ENCODE measurements around the gene SPATS2L.

Gene SPATS2L

DNA sequence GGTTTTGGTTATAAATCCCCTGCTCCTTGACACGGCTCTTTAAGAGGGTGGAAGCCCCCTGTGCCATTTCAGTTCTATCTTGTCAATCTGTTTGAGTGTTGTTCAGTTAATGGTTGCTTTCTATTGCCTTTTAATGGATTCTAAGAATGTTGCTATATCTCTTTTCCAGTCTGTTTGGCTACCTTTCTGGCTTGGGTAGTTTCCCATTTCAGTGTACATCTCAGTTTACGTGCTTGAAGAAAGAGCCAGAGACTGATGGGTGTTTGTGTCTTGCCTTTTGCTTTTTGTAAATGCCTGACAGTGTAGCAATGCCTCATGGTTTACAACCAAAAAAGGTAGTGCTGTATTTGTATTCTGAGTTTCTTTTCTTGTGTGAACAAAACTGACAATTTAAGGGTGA lies 45.3 kb downstream of the SPATS2L start:
- DNase-seq = no peak

DNA sequence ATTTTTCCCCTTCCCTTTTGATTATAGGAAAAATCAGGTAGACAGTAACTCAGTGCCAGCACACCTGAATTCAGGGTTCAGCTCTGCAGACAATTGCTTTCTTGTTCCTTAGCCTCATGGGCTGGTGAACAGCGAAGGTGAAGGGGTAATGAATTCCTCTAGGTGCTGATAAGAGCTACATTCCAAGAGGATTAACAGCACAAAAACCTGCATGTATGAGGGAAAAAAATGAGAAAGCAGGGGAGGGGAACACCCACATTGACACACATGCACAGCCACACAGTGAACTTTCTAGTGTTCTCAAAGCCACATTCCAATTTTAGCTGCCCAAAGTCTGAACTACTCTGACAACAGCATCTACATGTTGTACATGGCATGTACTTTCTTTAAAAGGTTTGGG lies 46.1 kb downstream of the SPATS2L start:
- peak; percentile 64 for DNase-seq

DNA sequence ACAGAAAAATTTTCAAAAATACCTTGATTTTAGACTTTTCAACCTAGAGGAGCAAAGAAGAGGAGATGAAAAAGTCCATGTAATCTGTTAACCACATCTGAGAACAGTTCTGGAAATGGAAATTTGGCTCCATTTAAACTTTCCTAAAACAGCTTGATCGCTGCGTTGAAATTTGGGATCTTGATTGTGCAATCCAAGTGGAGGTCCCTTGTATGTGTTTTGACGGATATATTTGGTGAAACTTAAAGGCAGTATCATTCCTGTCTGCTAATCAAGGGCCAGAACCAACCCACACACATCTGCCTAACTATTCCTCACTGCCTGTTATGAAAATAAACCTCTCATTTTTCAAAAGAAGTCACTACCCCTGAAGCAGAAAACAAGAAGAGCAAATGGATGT lies 46.6 kb downstream of the SPATS2L start:
- peak; percentile 37 for DNase-seq

DNA sequence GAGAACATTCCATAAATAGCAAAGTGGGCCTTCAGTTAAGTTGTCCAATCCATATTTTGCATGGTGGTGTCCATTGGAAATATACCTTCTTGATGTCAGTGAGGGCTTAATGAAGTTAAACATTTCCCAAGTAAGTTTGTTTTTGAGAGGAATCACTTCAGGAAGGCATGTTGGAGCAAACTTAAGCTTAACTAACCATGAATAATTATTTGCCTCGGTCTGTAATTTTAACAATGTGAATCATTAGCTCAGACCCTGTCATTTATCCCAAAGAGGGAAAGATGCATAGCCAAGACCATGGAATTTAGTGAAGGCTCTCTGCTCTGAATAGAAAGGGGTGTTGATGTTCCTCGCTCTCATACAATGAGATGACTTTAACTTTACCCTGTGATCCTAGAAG lies 47.4 kb downstream of the SPATS2L start:
- no peak for DNase-seq

DNA sequence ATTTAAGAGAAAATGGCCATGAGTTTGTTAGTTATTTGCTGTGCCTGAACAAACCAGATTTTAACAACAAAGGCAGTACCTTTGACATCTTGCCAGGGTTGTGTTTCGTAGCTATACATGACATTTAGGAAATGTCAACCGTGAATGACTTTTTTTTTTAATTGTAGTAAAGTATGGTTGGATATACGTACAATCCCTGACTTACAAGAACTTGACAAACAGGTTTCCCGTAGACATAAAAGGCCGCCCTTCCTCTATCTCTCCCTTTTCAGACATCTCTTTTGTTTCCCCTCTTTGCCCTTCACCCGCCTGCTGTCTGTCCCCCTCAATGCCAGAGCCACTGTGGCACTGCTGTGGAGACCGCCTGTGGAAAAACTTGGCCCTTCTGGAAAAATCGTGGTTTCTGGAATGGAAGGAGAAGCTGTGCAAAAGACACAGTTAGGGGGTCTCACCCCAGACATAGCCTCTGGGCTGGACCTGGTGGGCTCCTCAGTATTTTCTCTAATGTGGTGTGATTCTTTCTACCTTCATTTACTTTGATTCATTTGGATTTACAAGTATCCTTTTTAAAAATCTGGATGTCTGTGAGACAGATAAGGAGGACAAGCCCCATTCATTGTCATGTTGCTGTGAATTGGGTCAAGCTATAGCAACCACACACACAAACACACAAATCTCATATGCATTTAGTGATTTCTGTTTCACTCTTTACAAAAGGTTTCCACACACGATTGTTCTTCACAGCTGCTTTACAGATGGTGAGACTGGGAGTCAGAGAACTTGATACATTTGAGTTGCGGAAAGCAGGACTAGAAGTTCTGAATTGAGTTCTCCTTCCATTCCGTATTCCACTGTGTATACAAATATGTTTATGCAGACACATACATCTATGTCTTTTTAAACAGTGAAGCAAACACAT lies 48.6 kb downstream of the SPATS2L start:
- DNase-seq = no peak

DNA sequence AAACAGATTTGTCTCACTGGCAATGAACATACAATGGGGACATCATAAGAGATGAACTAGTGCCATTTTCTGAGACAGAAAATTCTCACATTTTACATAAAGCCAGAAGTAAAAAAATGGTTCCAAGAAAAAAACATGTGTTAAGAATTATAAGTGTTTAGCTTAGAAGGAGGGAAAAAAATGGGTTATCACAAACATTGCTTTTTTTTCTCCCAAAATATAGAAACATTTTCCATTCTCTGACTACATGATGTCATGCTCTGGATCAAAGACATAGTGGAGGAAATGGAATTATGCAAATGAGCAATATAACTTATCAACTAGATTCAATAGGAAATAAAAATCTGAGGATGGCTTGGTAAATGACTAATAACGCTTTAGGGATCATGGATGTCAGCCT lies 49.8 kb downstream of the SPATS2L start:
- peak; percentile 21 for DNase-seq

DNA sequence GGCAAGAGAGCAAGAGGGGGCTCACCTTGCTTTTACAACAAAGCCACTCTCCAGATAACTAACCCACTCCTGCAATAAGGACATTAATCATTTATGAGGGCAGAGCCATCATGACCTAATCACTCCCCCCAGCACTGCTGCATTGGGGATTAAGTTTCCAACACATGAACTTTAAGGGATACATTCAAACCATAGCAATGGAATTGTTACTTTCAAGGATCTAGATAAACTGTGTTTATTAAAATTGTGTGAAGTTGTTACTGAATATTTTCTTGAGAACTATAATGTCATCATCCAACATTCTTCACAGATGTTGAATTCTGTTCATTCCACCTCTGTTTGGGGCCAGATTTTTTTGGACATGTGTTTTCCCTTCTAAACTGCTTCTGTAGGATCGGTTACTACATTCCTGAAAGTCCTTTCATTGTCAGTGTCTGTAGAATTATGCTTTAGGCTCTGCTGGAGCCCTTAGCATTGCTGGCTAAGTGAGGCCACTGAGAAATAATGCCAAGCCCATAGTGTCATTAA lies 50.4 kb downstream of the SPATS2L start:
- peak; percentile 89 for DNase-seq

DNA sequence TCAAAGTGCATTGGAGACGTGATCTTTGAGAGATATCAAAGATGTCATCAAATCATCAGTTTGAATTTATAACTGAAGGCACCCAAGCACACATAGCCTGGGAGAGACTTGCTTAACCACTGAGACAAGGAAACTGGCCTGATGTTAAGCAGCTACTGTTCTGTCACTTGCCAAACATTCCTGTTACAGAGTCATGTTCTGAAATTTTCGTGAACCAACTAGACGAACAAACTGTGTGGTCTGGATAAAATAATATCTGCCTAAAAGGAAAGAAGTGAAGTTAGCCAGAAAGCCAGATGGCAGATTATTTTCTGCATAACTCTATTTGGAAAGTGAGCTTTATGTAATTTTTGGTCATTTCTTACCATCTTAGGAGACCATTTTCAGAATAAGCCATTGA lies 51.4 kb downstream of the SPATS2L start:
- peak; percentile 35 for DNase-seq

DNA sequence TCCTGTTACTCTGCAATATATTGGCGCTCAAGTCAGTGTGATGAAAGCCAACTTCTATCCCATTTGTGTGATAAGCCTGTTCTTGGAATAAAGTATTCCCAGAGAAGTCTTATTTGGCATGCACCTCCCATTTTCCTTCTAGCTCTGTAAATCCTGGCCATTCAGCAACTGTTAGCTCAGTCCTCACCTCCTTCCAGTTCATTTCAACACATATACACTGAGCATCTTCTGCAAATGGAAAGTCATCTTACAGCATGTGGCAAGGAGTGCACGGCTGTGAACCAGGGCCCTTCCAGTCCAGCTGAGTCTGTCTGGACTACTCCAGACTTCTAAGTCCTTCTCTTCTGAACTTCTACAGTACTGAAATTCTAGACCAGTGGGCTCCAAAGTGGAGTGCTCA lies 53.1 kb downstream of the SPATS2L start:
- no peak for DNase-seq

DNA sequence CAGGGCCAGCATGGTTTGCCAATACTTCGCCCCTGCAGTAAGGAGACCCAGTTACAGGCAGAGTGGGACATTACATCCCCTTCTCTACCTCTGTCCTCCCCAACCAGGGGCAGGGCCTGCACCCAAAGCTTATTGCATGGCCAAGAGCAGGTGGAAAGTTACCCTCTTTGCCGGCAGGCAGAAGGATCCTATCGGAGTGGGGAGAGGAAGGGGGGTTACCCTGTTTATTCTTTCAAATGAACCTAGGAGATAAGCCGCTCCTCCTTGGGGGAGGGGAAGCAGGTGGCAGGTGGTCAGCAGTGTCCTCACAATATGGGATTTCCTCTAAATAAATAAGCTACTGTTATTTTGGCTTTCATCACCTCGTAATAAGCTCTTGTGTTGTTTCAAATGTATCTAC lies 53.9 kb downstream of the SPATS2L start:
- DNase-seq = no peak

DNA sequence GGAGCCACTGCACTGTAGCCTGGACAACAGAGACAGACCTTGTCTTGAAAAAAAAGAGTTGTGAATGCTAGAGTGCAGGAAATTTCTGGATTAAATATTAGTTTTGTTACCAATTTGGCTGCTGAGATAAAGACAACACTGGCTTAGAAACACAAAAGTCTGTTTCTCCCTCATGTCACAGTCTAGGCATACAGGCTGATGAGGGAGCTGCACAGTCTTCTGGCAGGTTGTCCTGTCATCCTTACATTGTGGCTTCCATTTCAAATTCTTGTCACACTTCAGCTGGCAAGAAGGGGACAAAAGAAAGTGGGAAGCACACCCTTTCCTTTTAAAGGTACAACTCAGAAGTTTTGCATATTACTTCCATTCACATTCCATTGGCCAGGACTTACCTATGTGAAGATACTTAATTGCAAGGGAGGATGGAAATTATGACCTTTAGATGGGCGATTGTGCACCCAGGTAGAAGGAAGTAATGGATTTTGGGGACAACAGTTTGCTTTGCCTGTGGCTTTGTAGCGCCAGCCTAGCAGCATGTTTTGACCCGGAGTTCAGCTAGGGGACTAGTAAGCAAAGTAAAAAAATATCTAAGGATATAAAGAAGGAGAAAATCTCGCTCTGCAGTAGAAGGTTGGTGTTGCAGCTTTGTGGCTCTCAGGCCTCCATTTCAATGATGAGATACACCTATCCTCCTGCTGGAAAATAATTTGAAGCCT lies 55.9 kb downstream of the SPATS2L start:
- no peak for DNase-seq

DNA sequence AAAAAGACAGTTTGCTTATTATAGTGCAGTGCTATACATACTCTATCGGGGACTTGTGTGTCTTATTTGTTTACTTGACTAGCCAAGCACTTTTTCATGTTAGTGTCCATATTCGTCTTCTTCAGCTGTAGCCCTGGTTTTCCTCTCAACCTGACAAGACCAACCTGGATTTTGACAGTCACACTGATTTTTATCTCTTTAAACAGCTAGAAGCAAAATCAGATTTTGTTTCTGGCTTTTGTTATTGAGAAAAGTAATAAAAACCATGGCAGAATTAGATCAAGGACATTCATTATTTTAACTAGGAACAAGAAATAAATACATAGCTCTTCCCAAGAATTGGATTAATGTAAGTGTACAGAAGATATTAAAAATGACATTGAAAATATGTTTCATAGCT lies 56.8 kb downstream of the SPATS2L start:
- no peak for DNase-seq

DNA sequence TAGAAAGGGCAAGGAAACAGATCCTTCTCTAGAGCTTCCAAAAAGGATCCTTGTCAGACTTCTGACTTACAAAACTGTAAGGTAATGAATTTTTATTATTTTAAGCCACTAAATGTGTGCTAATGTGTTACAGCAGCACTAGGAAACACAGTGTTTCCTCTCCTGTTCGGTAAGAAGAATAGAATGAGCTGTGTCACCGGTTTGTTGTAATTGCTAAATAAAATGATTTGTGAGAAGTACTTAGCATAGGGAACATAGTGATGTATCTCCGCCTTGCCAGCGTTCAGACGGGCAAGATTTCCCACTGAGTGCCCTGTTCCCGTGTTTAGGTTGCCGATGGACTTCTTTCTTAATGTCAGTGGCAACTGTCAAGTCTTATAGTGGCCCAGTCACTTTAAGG lies 57.6 kb downstream of the SPATS2L start:
- DNase-seq = no peak

DNA sequence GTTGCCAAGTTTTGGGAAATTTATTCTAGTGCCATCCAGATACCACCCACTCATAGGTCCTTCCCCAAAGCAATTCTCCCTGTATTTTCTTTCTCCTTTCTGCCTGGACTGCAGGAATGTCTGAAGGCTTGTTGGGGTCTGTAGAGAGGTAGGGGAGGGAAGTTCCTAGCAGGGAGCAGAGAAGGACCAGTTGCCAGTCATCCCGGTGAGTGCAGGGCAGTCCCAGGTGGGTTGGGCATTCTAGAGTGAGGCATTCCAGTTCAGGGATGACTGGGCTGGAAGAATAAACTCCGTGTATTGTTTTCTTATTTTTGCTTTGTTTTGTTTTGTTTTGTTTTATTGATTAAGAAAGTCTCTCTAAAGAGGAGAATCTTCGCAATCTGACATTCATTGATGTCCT lies 58.1 kb downstream of the SPATS2L start:
- no peak for DNase-seq

DNA sequence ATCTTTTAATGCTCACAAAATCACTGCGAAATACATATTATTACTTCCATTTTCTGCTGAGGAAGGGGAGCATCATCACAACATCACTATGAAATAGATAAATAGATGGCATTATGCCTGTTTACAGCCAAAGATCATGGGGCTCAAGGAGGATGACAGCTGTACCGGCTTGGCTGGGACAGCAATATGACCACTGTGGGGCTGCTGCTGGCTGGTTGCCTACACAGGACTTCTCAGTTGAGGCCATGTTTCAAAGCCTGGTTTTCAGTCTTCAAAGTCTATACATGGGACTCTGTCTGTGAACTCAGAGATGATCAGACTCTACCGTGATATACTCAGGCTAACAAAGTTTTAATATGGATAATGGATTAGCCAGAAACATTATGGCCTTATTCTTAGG lies 58.7 kb downstream of the SPATS2L start:
- no peak for DNase-seq

DNA sequence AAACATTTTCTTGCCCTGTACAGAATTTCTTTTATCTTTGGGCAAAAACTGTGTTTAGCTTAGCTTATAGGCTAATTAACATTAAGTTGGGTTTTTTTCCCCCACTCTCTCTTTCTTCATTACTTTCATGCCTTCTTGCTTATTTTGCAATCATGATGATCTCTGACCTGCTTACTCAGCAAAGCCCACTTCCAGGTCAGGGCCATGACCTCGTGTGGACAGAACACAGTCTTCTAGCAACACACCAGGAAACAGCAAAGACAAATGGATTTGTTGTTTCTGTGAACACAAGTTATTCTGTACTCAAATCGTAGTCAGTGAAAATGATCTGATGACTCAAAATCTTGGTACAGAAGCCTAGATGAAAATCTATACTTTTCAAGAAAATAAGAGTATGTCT lies 60.7 kb downstream of the SPATS2L start:
- no peak for DNase-seq

DNA sequence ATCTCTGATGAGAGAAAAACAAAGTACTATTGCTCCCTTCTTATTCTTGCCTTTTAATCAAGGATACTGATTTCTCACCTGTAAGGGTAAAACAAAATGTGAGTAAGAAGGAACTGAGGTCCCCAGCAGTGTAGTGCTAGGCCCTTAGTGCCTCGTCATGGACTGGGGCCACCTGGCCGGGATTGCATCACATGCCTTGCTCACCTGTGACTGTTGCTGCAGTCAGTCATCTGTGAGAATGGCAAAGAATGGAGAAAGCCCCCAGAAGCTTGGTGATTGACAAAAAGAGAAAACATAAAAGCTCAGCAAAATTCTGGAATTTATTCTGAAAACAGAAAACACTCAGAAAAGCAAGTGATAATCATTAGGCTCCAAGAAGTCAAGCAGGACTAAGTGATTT lies 63.4 kb downstream of the SPATS2L start:
- DNase-seq = no peak

DNA sequence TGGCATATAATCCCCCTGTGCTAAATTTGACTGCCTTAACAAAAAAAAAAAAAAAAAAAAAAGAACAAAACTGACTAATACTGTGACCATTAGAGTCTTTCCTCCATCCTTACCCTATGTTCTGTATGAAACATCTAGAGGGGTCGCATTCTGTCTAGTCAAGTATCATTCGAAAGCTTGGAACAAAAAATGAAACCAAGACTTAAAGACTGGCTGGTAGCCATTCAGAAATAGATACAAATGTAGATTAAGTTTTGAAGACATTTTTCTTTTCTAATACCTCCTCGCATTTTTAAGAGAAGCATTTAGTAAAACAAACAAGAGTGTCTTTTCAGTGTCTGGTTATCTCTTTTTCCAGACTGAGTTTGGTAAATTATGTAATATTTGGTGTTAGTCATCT lies 66.7 kb downstream of the SPATS2L start:
- DNase-seq = no peak

DNA sequence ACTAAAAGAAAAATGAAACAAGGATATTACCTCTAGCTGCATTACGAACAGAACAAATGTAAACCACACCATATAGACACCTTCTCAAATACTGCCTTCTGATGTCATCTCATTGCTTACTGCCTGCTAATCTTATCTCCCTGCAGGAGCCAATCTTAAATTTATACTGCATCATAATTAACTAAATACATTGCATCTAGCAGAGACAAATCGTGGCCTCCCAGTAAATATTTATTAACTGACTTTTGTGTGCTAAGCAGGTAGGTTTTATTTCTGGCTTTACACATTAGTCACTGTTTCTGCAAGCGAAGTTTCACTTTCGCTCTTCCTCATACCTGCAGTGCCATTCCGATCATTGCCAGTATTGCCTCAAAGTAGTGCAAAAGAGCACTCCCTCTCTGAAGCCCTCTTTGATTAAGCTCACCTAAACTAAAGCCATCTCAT lies 67.5 kb downstream of the SPATS2L start:
- no peak for DNase-seq

DNA sequence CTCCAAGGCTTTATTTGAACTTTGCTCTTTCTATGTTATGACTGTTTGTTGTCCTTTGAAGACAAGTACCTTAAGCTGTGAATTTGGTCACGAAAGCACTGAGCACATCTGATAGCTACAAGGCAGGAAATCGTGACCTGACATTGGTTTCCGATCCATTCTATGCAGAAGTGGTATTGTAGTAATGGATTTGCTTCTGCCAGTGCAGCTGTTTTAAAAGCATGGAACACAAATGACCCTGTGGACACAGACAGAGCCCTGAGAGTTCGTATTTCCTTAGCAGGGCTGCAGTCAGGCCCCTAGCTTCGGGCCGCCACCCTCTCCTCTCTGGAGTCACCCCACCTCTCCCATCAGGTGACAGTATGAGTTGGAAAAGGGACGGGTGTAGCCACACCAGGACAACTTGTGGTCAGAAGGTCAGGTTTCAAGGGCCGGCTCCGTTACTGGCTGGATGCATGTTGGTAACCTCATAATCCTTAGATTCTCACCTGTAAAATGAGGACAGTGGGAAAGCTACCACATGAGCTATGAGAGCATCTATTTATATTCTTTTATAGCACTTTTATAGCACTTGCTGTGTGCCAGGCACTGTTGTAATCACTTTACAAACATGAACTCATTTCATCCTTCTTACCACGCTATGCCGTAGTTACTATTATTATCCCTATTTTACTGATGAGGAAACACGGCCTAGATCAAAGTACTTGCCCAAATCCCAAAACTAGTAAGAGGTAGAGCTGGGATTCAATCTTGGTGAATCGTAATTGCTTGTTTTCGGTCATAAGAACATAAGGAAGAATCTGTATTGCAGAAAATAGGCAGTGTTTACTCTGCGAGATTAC lies 70.2 kb downstream of the SPATS2L start:
- DNase-seq = no peak

DNA sequence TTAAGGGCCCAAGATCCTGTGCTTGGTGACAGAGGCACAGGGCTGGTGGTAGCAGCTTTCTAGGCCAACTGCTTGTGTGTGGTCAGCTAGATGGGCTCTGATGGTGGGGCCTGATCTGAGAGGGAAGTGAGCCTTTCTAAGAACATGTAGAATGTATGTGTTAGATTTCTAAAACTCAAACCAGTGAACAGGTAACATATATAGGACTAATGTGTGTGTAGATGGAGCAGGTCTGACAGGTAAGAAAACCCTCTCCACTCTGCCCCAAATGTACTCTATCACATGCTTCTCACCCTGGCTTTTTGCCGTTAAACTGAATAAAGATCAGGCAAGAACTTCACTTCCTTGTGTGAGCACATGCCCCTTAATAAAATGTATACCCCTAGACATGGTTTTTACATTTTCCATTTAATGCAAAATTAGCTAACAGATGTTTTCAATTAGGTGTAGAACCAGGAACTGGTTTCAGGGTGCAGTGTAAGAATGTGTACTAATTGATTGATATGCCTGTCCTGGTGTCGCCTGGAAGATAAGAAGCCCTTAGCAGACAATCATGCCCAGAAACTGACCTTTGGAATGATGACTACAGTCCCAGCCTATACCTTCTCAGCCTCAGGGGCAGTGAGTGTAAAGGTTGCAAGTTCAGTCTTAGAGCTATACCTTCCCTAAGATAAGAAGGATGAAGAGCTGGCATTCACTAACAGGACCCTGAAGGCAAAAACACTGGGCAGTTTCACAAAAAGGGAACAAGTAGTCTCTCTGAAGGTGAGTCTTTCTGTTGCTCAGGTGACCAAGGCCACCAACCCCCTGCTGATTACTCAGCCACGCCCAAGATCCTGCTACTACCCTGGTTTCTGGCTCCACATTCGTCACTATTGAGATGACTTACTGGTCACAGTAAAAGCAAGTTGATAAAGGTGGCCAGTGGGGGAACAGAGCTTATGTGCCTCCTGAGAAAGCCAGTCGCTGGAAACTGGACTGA lies 71.2 kb downstream of the SPATS2L start:
- peak; percentile 31 for DNase-seq

Data from fibroblast of skin of right quadriceps (primary cell).